ENCODE data around the gene SHB.

DNA sequence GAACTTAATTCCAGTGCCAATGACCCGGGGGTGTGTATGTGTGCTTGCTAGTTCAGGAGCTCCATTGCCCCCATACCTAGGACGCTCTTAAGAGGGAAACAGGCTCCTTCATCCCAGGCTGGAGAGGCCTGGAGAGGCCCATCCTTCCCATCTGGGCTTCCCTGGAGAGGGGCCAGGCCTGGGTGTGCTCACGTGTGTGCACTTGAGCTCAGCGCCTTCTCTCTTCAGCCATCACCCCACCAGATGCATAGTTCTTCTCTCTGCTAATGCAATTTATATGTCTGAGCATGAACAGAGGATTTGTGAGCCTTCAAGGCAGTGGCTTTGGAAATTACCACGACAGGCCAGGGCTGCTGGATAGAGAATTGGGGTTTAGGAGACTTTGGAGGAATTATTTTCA, 48.6 kb upstream of the SHB start:
- TF ChIP-seq, protein P1, sequence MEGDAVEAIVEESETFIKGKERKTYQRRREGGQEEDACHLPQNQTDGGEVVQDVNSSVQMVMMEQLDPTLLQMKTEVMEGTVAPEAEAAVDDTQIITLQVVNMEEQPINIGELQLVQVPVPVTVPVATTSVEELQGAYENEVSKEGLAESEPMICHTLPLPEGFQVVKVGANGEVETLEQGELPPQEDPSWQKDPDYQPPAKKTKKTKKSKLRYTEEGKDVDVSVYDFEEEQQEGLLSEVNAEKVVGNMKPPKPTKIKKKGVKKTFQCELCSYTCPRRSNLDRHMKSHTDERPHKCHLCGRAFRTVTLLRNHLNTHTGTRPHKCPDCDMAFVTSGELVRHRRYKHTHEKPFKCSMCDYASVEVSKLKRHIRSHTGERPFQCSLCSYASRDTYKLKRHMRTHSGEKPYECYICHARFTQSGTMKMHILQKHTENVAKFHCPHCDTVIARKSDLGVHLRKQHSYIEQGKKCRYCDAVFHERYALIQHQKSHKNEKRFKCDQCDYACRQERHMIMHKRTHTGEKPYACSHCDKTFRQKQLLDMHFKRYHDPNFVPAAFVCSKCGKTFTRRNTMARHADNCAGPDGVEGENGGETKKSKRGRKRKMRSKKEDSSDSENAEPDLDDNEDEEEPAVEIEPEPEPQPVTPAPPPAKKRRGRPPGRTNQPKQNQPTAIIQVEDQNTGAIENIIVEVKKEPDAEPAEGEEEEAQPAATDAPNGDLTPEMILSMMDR (IDR thresholded peaks at IDR 0.05) = no peak
- TF ChIP-seq EZH2phosphoT487 (IDR thresholded peaks at IDR 0.05) (no peak), EZH2 (IDR thresholded peaks at IDR 0.05) (no peak)
